Raji (cell line): ENCODE measurements around the gene UNC13C.

Source experiments
- POLR2A ChIP-seq: IDR thresholded peaks from 2 replicates; pipeline ENCODE4 v1.6.1; 2011; ENCODE audit warnings: low read depth, low read length, control low read depth; ENCODE audit not compliant: insufficient read depth

Gene UNC13C

GRCh38 chr15:54567408-54568035, 589.3 kb downstream of the UNC13C start:
- no peak for TF ChIP-seq POLR2A

DNA sequence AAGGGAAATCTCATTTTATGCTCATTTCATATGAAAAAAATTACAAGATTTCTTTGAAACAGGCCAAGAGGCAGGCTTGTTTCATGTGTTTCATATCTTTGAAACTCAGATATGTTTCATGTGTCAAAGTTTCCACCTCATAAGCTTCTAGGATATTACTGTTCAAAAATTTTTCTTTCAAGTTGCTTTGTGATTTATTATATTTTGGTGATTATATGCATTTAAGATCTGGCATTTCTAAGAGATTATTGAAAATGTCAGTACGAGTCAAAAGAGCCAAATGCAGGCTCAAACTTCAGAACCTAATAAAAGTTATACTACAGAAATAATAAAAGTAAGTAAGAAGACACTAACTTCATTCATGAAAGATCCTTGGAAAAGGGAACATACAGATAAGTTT, 590.1 kb downstream of the UNC13C start:
- no peak for TF ChIP-seq POLR2A

GRCh38 chr15:54571576-54571975, 593.3 kb downstream of the UNC13C start:
- TF ChIP-seq POLR2A: no peak

DNA sequence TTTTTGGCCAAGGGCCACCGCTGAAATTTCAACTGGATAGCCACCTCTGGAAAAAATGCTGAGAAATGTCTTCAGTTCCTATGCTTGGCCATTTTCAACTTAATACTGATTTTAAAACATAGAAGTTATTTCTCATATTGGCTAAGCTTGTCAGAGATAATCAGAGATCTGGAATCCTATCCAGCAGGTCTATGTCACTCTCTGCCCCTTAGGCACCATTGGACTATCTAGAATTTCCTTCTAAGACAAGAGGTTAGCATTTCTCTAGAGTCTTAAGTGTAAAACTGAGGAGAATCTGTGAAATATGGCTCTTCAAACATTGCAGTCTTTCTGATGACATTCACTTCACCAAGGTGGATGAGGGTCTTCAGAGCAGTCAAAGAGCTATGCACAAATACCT, 597.3 kb downstream of the UNC13C start:
- no peak for TF ChIP-seq POLR2A

DNA sequence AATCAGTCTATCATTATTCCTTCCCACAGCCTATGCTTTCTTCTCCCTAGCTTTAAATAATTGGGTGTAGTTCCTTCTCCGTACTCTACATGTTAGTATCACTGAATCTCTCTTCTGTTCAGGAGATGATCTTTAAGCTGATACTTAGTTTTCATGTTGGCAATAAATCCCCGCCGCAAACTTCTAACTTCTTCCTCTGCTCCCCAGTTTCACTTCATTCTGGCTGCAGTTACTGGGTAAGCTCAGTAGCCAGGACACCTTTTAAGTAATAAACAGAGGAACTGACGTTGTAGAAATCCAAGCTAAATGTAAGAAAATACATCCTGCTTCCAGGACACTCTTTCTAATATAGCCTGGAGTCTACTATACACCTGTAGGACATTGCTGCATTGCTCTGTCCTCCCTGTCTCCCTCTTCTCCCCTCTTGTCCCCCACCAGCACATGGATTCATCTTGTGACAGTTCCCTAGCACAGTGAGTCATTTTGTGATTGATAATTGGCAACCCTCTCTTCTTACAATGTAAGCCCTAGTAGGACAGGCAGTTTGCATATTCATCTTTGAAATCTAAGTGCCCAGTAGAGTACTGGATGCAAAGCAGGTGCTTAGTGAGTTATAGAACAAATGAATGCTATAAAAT, 598.2 kb downstream of the UNC13C start:
- no peak for TF ChIP-seq POLR2A

DNA sequence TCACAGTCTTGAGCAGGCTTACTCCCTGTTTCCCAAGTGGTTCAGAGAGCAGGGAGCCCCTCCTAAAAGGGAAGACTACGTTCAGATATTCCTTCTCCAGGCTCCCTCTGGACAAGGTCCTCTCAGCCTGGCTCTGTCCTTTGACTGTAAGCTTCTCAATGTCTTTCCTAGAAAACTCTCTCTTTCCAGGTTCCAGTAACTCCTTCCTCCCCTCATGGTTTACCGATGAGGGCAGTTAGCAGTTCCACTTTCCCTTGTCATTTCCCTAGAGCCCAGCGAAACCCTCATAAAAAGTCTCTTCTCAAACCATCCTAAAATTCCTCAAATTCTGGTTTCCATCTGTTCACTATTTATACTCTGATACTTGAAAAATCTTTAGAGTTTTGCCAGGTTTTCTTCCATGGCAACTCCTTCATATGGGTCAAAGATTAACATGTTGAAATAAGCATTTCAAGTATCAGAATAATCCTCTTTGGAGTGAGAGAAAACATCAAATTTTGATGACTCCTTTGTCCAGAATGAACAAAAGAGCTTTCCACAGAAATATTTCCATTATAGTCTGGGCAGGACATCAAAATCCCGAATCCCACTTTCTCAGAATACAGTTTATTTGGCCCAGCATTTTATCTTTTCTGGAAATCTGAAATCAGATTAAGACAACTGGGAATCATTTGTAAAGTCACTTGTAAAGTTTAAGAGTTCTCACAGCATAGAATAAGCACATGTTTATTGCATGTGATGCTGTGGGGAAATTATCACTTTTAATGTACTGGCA, 599.4 kb downstream of the UNC13C start:
- TF ChIP-seq POLR2A: no peak

DNA sequence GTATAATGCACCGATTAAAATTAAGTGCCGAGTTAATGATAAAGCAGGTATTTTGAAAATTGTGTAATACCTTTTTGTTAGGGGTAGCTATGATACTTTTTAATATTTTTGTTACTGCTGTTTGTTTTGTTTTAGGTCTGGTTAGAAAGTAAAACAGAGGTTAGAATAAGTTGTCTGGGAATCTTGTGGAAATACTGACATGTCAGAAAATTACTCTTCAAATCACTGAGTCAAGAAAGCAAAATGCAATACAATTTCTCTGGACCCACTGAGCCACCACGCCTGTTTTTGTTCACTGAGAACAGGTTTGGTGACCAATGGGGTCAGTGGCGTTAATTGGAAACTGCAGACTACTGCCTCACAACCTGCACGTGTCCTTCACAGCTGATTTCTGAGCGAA, 601.6 kb downstream of the UNC13C start:
- no peak for TF ChIP-seq POLR2A

GRCh38 chr15:54580643-54581042, 602.4 kb downstream of the UNC13C start:
- TF ChIP-seq POLR2A: no peak

- no peak for TF ChIP-seq POLR2A
Measured at GRCh38 chr15:54582863-54583643, 604.8 kb downstream of the UNC13C start.

DNA sequence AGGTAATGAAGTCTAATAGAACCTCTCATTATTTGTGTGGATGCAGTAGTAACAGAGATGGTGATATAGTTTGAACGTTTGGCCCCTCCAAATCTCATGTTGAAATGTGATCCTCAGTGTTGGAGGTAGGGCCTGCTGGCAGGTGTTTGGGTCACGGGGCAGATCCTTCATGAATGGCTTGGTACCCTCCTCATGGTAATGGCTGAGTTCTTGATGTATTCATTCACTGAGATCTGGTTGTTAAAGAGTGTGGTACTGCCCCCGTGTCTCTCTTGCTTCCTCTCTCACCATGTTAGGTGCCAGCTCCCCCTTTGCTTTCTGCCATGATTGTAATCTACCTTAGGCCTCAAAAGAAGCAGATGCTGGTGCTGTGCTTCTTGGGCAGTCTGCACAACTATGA, 606.8 kb downstream of the UNC13C start:
- TF ChIP-seq POLR2A: no peak

- no peak for TF ChIP-seq POLR2A
Measured at GRCh38 chr15:54594115-54594514, 615.9 kb downstream of the UNC13C start.

- TF ChIP-seq POLR2A: no peak
Measured at GRCh38 chr15:54599386-54599785, 621.1 kb downstream of the UNC13C start.

- TF ChIP-seq POLR2A: no peak
Measured at GRCh38 chr15:54605043-54605442, 626.8 kb downstream of the UNC13C start.

- no peak for TF ChIP-seq POLR2A
Measured at GRCh38 chr15:54605556-54605955, 627.3 kb downstream of the UNC13C start.
